GM18505 (cell line): Measurements from ENCODE around the gene METTL23.

ENCODE experiments used
- ATAC-seq: cut with Tn5 transposase; IDR thresholded peaks from one replicate; pipeline ENCODE4 v1.9.1; 2021; ENCODE audit not compliant: unreplicated experiment
- POLR2A ChIP-seq: IDR thresholded peaks from 4 replicates; pipeline ENCODE4 v1.6.1; 2011; ENCODE audit warnings: borderline replicate concordance; ENCODE audit not compliant: insufficient read depth, insufficient read length; ENCODE audit errors: extremely low read depth

Gene METTL23, protein sequence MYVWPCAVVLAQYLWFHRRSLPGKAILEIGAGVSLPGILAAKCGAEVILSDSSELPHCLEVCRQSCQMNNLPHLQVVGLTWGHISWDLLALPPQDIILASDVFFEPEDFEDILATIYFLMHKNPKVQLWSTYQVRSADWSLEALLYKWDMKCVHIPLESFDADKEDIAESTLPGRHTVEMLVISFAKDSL

DNA sequence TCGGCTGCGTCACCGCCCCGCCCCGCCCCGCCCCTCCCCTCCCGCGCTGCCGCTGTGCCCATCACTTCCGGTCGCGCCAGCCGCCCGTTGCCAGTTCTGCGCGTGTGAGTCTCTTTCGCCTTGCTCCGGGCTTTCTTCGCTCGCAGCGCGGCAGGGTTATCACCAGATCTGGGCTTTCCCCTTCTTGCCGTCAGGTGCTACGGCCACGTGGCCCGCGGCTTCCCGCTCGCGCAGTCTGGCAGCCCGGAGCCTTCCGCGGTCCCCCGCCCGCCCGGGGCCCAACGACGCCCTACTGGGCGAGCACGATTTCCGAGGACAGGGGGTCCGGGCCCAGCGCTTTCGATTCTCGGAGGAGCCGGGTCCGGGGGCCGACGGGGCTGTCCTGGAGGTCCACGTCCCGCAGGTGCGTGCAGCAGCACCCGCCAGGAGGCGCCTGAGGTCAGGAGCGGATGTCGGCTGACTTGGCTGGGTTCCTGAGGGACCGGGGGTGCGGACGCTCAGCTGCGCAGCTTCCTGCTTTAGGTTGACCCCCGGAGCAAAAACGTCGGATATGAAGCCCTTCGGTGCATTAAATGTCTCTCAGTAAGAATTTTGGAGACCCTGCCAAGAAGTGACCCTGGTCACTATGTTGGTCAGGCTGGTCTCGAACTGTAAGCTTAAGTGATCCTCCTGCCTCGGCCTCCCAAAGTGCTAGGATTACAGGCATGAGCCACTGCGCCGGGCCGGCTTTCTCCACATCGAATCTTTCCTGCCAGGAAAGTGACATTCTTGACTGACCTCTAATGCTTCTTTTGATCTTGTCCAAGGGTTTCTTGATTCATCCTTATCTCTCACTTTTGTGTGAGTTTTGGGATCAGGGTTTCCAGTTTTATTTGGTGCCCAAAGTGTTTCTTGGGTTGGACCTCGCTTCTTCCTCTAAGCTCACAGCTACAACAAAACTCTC, at the start of gene METTL23:
Gene METTL23 (plus strand): TSS at position 64 of the 943 bp plus-strand sequence. CDS start 2,872 bp downstream, outside the sequence.
- TF ChIP-seq POLR2A: peak; percentile 88
- peak; percentile 47 for ATAC-seq

DNA sequence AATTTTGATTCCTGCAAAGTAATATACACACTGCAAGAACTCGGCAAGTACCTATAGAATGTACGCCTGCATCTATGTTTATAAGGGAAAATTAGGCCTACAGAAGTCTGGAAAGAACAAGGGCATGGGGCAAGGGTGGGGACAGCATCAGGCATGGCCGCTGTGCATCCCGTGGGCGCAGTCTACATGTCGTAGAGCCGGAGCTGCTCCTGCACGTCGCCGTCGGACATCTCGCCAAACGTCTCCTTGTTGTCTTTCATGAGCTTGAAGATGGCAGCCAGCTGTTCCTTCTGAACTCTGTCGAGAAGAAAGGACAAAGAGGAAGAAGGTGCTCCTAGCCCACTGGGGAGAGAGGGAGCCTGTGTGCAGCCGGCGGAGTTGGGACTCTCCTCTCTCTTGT, 49.2 kb upstream of the METTL23 start:
- no peak for ATAC-seq
- TF ChIP-seq POLR2A: no peak

DNA sequence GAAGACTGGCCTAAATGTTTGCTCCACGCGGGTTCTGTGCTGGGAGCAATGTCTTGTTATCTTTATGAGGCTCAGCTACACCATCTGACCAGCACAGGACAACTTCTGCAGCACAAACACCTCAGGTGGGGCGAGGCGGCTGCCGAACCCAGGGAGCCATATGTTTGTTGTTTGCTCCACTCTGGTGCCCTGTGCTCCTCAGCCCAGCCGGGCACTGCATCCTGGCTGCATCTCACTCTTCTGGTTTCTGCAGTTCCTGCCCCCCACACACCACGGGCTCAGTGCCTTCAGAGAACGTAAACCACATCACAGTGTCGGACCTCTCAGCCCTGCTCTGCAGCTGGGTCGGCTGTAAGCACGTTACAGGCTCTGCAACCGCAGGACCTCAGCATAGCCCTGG, 48.3 kb upstream of the METTL23 start:
- no peak for TF ChIP-seq POLR2A

DNA sequence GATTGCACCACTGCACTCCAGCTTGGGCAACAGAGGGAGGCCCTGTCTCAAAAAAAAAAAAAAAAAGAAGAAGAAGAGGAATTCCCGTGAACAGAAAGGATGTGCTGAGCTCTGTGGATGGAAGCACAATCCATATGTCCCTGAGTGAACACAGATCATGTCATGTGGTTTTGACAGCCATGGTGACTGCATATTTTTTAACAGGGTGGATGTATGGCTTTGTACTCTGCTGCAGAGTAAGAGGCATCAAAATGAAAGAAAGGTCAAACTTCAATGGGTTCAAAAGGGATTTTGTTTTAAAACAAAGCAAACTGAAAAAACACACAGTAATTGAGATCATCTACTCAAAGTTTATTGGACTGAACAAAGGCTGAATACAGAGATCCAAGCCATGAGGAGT, 47.4 kb upstream of the METTL23 start:
- TF ChIP-seq POLR2A: no peak
- ATAC-seq: no peak

More for the DNA sequence above, 48.3 kb upstream of the METTL23 start:
- ATAC-seq: no peak

DNA sequence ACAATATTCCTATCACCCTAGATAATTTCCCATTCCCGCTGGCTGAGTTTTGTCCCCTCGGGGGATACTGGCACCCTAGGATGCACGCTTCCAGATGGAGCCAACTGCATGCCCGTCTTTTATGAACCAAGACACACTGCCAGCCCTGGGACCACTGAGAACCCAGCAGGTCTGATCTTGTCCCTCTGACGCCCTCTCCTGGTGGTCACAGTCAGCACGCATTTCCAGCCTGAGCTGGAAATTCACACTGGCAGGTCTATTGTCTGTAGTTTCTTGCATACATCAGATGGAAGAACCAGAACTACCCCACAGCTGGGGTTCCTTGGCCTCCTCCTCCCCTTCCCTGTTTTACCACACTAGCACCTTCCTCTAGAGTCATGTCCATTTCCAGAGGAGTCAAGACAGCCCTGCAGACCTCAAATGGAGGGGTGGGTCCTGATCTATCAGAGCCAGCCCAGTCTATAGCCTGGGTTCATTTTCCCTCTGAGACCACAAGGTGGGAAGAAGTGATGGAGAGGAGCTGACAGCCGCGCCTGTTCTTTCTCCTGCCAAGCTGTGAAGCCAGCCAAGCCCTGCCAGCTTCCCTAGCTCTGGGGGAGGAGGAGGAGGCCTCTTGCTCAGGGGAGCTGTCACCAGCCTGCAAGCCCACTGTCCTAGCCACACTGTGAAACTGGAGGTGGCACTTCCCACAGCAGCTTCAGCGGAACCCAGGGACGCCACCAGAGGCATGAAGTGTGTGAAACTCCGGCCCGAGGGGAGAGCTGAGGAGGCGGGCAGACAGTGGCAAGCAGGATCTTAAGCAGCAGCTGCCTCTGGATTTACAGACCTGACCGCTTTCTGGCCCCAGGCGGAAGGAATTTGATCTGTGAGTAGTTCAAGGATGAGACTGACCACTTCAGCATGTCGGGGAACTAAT, 45.2 kb upstream of the METTL23 start:
- TF ChIP-seq POLR2A: no peak
- no peak for ATAC-seq

DNA sequence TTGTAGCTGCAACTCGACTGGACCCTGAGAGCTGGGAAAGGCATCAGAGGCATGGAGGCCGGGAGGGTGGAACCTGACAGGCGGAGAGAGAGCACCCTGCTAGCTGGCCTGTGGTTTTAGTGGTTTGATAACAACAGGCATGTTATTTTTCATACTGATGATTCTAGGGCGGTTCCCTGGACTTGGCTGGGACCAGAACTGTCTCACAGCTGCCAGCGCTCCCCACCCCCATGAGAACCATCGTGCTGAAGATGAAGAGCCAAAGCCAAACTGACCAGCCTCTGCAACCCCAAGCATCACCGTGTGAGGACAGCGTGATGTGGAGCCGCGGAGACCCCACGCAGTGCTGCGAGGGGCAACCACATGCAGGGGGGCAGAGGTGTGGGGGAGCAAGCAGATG, 44.3 kb upstream of the METTL23 start:
- no peak for TF ChIP-seq POLR2A
- ATAC-seq: no peak

DNA sequence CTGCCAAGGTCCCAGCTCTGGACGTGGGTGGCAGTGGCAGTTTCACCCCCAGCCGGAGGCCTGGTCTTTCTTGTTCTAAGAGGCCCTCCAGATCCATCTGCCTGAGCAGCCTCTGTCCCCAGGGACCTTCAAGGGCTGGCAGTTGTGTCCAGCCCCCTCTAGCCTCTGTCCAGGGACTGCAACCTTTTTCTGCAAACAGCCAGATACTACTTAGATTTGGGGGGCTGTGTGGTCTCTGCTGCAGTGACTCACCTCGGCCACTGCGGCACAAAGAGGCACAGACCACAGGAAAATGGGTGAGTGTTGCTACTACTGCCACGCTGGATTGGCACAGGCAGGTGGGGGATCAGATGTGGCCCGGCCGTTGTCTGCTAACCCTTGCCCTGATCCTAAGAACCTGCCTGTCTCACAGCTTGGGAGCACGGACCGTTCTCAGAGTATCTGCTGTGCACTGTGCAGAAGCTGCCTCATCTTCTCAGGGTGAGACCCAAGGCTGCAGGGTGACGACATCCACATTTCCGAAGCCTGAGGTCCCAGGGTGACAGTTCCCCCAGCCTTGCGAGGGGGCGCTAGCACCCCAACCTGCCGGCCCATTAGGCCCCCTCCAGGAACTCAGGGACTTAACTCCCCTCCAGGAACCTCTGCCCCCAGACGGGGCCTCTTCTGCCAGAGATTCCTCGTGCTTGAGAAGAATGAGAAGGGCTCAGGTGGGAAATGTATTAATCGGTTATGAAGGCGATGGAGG, 43.5 kb upstream of the METTL23 start:
- no peak for TF ChIP-seq POLR2A
- ATAC-seq: no peak

DNA sequence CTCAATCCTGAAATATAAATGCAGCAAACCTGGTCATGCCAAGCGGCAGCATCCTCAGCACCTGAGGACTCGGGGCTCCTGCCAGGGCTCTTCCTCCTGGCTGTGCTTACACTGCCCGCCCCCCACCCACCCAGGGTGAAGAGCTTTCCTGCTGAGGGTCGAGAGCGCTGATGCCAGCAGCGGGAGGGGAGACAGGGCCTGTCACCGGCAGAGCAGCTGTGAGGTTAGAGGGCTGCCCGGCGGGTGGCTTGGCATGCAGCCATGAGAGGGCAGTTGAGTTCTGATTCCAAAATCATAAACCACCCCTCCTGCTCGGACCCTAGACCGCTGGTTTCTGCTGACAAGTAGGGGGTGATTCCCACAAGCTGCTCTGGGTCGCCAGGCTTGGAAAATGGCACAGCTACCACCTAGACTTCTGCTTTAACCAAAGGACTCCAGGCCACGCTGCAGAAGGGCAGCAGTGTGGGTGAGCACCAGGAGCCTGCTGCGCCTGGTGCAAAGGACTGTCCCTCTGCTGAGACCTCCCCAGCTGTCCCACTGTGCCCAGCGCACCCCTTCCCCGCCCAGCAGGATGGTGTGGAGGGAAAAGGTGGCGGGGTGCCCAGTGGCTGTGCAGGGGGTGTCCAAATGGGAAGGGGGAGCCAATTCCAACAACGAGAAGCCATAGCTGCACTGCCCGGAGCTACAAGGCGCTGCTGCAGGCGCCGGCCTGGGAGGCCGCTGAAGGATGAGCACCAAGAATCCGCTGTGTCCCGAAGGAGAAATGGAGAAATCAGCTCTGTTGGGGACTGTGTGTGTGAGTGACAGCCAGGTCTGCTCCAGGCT, 42.5 kb upstream of the METTL23 start:
- ATAC-seq: no peak
- TF ChIP-seq POLR2A: no peak

DNA sequence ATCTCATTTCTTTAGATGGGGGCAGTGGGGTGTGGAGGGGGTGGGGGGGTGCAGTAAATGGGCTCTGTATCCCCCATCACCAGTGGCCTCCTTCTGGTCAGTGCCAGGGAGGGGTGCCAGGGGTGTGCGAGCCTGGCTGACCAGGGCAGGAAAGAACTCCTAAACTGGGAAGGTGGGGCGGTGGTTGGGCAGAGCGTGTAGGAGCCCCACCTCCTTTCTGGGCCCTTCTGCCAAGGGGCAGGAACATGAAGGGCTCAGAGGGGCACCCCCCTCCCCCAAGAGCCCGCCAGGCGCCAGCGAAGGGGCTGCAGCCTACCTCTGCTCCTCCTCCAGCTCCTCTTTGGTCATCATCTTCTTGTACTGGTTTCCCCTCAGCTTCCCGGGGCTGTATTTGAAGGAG, 41.9 kb upstream of the METTL23 start:
- no peak for TF ChIP-seq POLR2A
- no peak for ATAC-seq

DNA sequence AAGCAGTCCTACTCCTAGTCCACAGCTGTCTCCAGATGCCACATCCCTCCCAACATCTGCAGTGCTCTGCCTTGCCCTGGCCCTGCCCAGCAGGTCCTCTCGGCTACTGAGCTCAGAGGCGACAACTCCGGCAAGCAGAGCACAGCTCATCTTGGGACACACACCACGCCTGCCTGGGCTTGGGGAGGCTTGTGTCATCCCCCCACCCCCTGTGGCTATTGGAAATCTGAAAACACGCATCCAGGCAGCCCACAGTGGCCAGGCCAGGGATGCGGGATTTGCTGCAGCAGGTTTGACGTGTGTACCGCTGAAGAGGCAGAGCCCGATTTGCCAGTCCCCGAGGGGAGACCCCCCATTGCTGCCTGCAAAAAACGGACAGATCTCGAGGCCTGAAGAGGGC, 41.3 kb upstream of the METTL23 start:
- ATAC-seq: no peak
- no peak for TF ChIP-seq POLR2A

DNA sequence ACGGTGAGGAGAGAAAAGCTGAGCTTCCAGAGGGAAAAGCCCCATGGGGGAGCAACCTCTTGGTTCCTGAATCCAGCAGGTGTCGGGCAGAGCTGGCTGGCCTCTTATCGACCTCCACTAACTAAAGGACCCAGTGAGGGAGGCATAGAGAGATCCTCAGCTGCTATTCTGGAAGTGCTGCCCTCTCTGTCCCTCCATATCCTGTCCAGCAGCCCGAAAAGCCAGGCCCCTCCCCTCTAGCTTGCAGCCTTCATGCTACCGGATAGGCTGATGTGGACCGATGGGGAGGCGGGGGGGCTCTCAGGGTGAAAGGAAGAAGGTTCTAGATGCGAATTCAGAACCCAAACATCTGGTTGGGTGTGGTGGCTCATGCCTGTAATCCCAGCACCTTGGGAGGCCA, 40.8 kb upstream of the METTL23 start:
- no peak for ATAC-seq
- no peak for TF ChIP-seq POLR2A
